Lower leg skin (tissue), 4 donors: ENCODE results near the gene NISCH. TPM values are rescaled to one million over a fixed set of nuclear protein-coding genes. Genes with fewer than 3 reads are reported as not detected.
A peak's percentile ranks its signal among the peaks of the same experiment; 100 is the strongest.

ENCODE experiments used
- DNase-seq, 2 donors: peaks; one replicate each; pipeline ENCODE4 v3.0.0-alpha.2; 2019; ENCODE audit warnings: low spot score in 2 of 2
- H3K4me3 ChIP-seq: fragments of 200-600 bp; sonication (generic); 2 replicates; pipeline ENCODE4 v1.5.1; 2017; ENCODE audit warnings: mild to moderate bottlenecking, low read depth; ENCODE audit not compliant: poor library complexity, severe bottlenecking
- POLR2A ChIP-seq, 2 donors: fragments of 450-650 bp; IDR thresholded peaks; one replicate each; pipeline ENCODE4 v1.6.1; 2016 to 2017; ENCODE audit warnings: antibody characterized with exemption in 2 of 2, mild to moderate bottlenecking in 1 of 2, moderate library complexity in 1 of 2
- whole genome bisulfite sequencing, 2 donors: methylation state at CpG; one replicate each; pipeline ENCODE4 v1.1.5; 2018; 5-methylcytosine and 5-hydroxymethylcytosine counted together
- intact Hi-C: fragments of 100-400 bp; cut with DNase I; formaldehyde crosslinking; loops from one replicate; pipeline ENCODE4 v1.15.0; 2023; ENCODE audit warnings: low total_unique reads
- total RNA-seq, 4 donors: library from RNA; depleted of rRNA; stranded (reverse); fragments of >200 nt; gene quantifications; one replicate each; pipeline ENCODE4 v1.1.0, GENCODE V29; 2016
- TF ChIP-seq, protein P1 (sequence below), 3 donors: fragments of 450-650 bp; IDR thresholded peaks; one replicate each; pipeline ENCODE4 v1.5.1; 2016; ENCODE audit warnings: antibody characterized with exemption in 3 of 3, mild to moderate bottlenecking in 3 of 3, moderate library complexity in 2 of 3

NISCH gene
- total RNA-seq, 4 donors from 2014 or later, result 69.9 to 133 (median 85.9) TPM

DNA sequence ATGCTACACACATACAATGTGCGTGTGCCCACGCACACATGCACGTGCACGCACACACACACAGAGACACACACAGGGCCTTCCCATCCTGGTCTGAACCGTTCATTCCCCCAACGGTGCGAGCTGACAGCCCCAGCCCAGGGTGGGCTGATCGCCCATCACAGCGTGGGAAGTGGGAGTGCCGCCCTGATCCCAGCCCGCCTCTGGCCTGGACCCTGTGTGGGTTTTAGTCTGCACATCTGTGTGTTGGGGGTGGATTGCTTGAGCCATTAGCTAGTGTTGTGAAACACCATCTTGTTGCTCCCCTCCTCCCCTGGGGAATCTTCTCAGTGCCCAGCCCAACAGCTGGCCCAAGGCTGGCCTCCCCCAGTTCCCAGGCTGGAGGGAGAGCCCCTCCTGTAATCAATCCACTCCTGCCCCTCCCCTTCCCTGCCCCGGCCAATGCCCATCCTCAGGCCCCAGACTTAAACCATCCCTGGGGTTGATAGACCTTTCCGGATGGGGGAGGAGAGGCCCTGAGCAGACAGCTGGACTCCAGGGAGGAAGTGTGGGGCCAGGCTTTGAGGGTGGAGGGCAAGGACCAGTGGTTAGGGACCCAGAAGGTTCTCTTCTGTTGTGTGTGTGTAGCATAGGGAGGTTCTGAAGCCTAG, 18.8 kb upstream of the NISCH start:
- peak in 1 of 2 donors; percentile 85 for DNase-seq
- 78 to 88% methylated on average over 11 to 13 of the region's 13 CpGs for WGBS, 2 donors
- TF ChIP-seq, protein P1, sequence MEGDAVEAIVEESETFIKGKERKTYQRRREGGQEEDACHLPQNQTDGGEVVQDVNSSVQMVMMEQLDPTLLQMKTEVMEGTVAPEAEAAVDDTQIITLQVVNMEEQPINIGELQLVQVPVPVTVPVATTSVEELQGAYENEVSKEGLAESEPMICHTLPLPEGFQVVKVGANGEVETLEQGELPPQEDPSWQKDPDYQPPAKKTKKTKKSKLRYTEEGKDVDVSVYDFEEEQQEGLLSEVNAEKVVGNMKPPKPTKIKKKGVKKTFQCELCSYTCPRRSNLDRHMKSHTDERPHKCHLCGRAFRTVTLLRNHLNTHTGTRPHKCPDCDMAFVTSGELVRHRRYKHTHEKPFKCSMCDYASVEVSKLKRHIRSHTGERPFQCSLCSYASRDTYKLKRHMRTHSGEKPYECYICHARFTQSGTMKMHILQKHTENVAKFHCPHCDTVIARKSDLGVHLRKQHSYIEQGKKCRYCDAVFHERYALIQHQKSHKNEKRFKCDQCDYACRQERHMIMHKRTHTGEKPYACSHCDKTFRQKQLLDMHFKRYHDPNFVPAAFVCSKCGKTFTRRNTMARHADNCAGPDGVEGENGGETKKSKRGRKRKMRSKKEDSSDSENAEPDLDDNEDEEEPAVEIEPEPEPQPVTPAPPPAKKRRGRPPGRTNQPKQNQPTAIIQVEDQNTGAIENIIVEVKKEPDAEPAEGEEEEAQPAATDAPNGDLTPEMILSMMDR (IDR thresholded peaks at IDR 0.05), result no peak
- no peak for TF ChIP-seq POLR2A (IDR thresholded peaks at IDR 0.05)
- intact Hi-C loops, result no loop called here
- no peak overlapping the region for H3K4me3 ChIP-seq

DNA sequence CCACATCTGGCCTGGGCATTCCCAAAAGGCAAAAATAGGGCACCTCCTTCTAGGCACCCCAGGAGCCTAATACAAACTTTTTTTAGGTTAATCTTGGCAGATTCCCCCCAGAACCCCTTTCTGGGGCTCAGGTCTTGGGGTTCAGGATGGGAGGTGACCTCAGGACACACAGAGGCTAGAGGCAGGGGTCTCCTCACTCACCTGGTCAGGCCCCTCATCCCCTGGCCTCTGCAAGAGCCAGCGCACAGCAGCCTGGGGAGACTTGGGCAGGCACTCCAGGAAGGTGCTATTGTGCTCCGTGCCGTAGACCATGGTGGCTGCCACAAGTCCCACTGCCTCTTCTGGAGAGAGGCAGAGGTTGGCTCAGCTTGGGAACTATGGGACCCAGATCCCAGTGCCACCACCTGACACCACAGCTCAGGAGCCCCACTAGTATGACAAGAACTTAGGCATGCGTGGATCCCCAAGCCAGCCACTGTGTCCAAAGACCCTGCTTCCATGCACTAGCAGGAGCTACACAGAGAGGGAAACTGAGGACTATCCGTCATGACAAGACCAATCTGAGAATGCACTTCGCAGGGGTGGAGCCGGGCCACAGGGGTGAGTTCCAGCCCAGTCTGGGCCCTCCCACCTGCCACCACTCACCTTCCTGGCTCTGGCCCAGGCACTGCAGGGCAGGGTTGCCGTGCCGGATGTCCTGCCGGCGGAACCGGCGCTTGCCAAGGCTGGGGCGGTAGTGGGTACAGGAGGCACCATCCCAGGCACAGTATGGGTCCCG, 17.9 kb upstream of the NISCH start:
- DNase-seq, result peak in 1 of 2 donors; percentile 87
- 60 to 71% methylated on average over 2 to 15 of the region's 15 CpGs for WGBS, 2 donors
- no peak overlapping the region for H3K4me3 ChIP-seq
- no peak for TF ChIP-seq POLR2A (IDR thresholded peaks at IDR 0.05)
- TF ChIP-seq, protein P1 (IDR thresholded peaks at IDR 0.05), result no peak
- intact Hi-C loops, result no loop called here

DNA sequence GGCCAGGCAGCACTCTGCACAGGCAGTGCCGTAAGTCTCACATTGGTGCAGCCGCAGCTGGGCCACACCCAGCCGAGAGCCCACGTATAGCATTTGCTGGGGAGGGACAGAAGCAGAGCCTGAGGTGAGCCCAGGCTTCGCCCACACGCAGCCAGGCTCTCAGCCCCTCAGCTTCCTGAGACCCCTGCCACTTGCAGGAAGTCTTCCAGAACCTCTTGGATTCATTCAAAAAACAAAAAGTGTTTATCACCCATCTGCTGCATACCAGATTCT, 17.4 kb upstream of the NISCH start:
- no peak for DNase-seq
- no peak overlapping the region for H3K4me3 ChIP-seq

DNA sequence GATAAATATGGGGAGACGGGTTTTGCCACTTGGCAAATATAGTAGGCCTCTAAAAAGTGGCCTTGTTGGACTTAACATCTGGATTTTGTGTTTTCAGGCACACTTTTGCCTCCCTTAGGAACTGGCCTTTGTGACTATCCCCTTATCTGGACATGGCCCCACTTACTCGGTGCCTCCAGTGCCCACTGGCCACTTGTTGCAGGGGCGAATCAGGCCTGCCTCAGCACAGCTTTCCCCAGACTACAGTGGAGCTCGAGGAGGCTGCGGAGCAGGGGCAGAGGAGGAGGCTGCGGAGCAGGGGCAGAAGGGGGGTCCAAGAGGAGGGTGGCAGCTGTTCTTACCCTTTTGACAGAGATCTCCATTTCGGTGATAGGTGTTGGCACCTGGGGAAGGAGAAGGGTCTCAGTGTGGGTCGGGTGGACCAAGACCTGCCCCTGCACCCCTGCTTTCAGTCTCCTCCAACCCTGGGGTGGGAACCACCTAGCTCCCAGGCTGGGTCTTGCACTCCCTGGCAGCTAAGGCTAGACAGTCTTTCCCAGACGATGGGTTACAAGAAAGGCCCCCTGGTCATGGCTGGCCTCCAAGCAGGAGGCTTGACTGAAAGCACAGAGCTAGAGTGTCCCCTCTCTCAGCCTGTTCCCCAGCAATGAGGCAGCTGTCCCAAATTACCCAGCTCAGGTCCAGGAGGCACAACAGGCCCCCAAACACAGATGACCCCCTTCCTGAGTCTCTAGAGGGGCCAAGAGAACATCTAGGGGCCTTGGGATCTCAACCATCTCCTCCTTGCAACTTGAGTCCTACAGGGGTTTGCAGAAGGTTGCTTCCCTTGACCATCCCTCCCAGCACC, 16.6 kb upstream of the NISCH start:
- WGBS, 2 donors, result 83 to 85% methylated on average over 9 of the region's 9 CpGs
- TF ChIP-seq, protein P1 (IDR thresholded peaks at IDR 0.05), result no peak
- TF ChIP-seq POLR2A (IDR thresholded peaks at IDR 0.05), result no peak
- intact Hi-C loops, result no loop called here
- H3K4me3 ChIP-seq, result no peak overlapping the region
- DNase-seq, result peak in 1 of 2 donors; percentile 76

More for the DNA sequence above, 17.4 kb upstream of the NISCH start:
- intact Hi-C loops, result no loop called here
- 38 to 57% methylated on average over 5 of the region's 6 CpGs for WGBS, 2 donors
- TF ChIP-seq, protein P1 (IDR thresholded peaks at IDR 0.05), result no peak
- TF ChIP-seq POLR2A (IDR thresholded peaks at IDR 0.05), result no peak

DNA sequence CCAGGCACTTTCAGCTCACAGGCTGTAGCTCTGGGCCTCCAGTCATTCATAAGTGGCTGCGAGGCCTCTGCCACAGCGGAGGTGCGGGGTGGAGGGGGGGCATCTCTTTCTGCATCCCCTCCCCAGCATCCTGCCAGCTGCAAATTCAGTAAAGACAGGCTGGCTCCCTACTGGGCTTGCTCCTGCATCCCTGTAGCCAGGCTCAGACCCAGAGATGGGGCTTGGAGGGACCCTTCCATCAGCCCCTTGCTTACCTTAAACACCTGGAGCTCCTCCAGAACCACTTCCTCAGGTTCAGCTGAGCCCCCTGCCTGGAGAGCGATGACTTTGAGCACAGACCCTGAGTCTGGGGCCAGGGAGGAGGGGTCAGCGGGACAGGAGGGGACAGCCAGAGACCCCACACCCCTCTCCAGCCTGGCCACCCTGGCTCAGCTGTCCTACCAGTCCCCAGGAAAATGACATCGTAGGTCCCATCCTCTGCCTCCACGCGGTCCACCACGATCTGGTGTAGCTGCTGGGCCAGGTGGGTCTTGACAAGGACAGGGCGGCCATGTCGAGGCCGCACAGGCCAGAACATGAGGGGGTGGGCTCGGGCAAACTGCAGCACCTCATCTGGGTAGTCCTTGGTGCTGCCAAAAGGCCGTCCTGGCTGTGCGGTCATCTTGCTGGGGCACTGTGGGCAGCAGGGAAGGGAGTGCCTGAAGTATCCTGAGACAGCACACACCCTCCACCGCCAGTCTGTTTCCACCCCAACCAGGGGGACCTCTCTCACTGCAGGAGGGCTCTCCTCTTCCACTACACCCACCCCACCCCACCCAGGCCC, 15.8 kb upstream of the NISCH start:
- whole genome bisulfite sequencing, 2 donors, result 93% methylated on average over 13 to 15 of the region's 16 CpGs
- H3K4me3 ChIP-seq, result no peak overlapping the region
- no peak for TF ChIP-seq POLR2A (IDR thresholded peaks at IDR 0.05)
- TF ChIP-seq, protein P1 (IDR thresholded peaks at IDR 0.05), result no peak
- DNase-seq, result peak in 1 of 2 donors; percentile 68
- intact Hi-C loops, result no loop called here
